AG10803 (cell line): ENCODE results near the gene CCNQ.

Experiments
- DNase-seq: peaks from one replicate; pipeline ENCODE4 v3.0.0; 2010; ENCODE audit warnings: low read depth
- H3K4me3 ChIP-seq: 2 replicates; pipeline ENCODE4 v1.5.1; 2011; ENCODE audit warnings: mild to moderate bottlenecking, low read length, control low read depth
- TF ChIP-seq, protein P1 (sequence below): conservative IDR thresholded peaks from 2 replicates; pipeline ENCODE4 v1.5.1; 2011; ENCODE audit warnings: mild to moderate bottlenecking, low read length, control low read depth, inconsistent platforms

CCNQ gene

DNA sequence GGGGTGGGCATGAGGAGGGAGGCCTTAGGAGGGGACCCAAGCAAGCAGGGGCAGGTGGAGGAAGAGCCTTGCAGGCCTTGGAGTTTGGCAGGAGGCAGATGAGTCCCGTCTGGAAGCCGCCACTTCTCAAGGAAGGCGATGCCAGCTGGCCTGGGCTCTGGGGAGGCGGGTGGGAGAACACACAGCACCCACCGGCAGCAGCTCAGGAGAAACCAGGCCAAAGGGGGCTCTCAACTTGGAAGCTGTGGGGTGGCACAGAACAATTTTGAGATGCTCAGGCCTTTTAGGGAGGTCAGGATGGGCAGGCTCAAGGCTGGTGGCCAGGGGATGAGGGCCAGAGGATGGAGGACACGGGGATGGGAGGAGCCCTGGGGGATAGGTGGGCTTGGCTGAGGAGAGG, 36.4 kb upstream of the CCNQ start:
- H3K4me3 ChIP-seq: no peak overlapping the region
- TF ChIP-seq, protein P1, sequence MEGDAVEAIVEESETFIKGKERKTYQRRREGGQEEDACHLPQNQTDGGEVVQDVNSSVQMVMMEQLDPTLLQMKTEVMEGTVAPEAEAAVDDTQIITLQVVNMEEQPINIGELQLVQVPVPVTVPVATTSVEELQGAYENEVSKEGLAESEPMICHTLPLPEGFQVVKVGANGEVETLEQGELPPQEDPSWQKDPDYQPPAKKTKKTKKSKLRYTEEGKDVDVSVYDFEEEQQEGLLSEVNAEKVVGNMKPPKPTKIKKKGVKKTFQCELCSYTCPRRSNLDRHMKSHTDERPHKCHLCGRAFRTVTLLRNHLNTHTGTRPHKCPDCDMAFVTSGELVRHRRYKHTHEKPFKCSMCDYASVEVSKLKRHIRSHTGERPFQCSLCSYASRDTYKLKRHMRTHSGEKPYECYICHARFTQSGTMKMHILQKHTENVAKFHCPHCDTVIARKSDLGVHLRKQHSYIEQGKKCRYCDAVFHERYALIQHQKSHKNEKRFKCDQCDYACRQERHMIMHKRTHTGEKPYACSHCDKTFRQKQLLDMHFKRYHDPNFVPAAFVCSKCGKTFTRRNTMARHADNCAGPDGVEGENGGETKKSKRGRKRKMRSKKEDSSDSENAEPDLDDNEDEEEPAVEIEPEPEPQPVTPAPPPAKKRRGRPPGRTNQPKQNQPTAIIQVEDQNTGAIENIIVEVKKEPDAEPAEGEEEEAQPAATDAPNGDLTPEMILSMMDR: no peak
- no peak for DNase-seq

GRCh38 chrX:153634832-153635231, 35.9 kb upstream of the CCNQ start:
- H3K4me3 ChIP-seq: no peak overlapping the region
- TF ChIP-seq, protein P1: no peak
- DNase-seq: no peak

DNA sequence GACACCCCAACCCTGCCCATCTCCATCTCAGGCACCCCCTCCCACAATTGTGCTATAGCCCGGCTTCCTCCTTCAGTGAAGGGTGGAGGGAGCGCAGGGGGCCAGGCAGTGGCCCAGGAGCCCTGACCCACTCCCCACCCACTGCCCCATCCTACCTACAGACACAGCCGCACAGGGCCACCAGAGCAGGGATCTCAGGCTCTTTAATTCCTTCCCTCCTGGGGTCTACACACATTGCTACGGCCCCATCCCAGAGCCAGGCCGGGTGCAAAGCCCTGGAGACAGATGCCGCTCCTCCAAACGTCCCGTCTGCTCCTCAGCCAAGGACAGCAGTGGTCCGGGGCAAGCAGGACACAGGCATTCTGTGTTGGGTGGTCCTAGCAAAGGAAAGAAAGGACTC, 35.3 kb upstream of the CCNQ start:
- no peak overlapping the region for H3K4me3 ChIP-seq
- TF ChIP-seq, protein P1: no peak
- no peak for DNase-seq

DNA sequence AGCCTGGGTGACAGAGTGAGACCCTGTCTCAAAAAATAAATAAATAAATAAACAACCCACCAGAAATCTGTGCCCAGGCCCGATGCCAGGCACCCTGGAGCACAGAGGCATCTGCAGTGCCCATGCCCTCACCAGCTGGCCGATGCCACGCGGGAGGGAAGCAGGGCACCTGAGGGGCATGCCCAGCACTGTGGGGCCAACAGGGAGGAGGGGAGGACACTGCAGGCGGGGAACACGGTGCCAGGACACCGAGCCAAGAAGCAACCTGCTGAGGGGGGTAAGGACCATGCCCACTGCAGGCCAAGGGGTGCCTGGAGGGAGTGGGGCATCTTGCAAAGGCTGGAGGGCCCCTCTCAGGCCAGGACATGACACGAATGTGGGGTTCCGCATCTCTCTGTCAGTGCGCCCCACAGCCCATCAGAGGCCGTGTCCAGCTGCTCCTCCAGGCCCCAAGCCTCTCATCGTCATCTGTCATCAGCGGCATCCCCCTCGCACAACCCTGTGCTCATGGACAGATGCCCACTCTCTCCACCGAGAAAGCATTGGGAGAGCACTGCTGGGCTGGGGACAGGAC, 34.8 kb upstream of the CCNQ start:
- no peak for DNase-seq
- H3K4me3 ChIP-seq: no peak overlapping the region
- TF ChIP-seq, protein P1: no peak

GRCh38 chrX:153633048-153633447, 34.1 kb upstream of the CCNQ start:
- DNase-seq: no peak
- H3K4me3 ChIP-seq: no peak overlapping the region
- TF ChIP-seq, protein P1: no peak

DNA sequence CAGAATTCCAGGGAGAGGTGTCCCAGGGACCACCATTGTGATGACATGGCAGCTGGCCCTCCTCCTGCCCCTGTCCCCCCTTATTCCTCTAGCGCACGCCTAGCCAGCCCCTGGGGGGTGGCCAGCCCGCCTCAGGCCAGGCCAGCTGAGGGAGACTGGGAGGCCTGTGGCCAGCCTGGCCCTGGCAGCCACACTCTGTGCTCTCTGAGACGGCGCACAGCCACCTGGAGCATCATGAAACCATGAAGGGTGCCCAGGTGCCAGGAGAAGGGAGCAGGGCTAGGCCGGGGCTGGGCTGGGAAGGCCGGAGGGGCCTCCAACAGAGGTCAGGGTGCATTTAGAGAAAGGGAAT, 33.6 kb upstream of the CCNQ start:
- no peak for DNase-seq
- H3K4me3 ChIP-seq: no peak overlapping the region
- TF ChIP-seq, protein P1: no peak

DNA sequence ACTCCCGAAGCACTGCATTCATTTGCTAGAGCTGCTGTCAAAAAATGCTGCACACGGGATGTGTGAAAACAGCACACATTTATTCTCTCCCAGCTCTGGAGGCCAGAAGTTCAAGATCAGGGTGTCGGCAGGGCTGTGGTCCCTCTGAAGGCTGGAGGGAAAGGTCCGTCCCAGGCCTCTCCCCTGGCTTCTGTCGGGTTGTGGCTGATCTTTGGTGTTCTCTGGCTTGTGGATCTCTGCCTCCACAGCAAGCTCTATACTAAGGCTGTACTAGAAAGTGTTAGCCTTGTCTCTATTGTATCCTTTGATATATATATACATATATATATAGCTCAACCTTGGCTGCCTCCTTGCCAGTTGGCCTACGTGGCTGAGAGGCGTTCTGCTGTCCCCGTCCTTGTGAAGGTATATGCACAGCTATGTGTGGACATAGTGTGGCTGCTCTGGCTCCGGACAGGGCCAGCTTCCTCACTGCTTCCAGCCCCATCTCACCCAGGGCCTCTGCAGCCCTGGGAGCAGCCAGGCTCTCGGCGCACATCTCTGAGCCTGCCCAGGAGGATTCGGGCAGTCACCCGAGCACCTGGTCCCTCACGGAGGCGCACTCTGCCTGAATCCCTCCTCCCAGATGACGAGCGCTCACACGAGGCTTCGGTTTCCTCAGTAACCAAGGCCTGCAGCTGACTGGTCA, 33.1 kb upstream of the CCNQ start:
- no peak for DNase-seq
- TF ChIP-seq, protein P1: no peak
- H3K4me3 ChIP-seq: no peak overlapping the region
